ELR (cell line): Measurements from ENCODE around the gene UBTF.
"Not testable (repeated sequence)": the region's sequence is repeated elsewhere in the genome, so short reads cannot be mapped to it uniquely, and the experiment has no call there.

ENCODE experiments used
- DNase-seq: peaks from one replicate; pipeline ENCODE4 v3.0.0-alpha.2; 2015; ENCODE audit warnings: low read depth

The UBTF gene

GRCh38 chr17:44247876-44248736, 28.6 kb upstream of the UBTF start:
- DNase-seq, result no peak

DNA sequence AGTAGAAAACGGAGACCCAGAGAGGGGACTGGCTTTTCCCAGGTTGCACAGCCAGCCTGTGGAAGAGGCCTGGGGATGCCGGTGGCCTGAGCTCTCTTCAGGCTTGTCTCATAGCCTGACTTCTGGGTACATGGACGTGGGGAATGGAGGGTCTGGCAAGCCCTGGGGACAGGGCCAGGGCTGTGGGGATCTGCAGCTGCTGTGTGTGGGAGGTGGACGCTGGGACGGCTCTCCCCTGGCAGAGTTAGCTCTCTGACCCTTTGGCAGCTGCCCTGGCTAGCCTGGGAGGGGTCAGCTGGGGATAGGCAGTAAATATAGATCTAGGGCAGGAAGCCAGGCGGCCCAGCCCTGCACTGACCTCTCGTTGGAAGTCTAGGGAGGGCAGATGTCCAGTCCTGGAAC, 28.0 kb upstream of the UBTF start:
- DNase-seq, result no peak

- DNase-seq, result no peak
Measured at GRCh38 chr17:44241106-44241624, 21.7 kb upstream of the UBTF start.

- DNase-seq, result not testable (repeated sequence)
Measured at GRCh38 chr17:44237886-44238285, 18.4 kb upstream of the UBTF start.

- DNase-seq, result no peak
Measured at GRCh38 chr17:44236444-44236991, 17.0 kb upstream of the UBTF start.

- peak; percentile 96 for DNase-seq
Measured at GRCh38 chr17:44235583-44235936, 16.1 kb upstream of the UBTF start.

- DNase-seq, result no peak
Measured at GRCh38 chr17:44233582-44233981, 14.1 kb upstream of the UBTF start.

DNA sequence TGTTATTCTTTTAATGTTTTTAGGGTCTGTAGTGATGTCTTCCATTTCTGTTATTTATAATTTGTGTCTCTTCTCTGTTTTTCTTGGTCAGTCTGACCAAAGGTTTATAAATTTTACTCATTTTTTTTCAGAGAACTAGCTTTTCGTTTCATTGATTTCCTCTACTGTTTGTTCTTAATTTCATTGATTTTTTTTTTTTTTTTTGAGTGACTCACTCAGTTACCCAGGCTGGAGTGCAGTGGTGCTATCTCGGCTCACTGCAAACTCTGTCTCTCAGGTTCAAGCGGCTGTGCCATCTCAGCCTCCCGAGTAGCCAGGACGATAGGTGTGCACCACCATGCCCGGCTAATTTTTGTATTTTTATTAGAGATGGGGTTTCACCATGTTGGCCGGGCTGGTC, 12.6 kb upstream of the UBTF start:
- no peak for DNase-seq

DNA sequence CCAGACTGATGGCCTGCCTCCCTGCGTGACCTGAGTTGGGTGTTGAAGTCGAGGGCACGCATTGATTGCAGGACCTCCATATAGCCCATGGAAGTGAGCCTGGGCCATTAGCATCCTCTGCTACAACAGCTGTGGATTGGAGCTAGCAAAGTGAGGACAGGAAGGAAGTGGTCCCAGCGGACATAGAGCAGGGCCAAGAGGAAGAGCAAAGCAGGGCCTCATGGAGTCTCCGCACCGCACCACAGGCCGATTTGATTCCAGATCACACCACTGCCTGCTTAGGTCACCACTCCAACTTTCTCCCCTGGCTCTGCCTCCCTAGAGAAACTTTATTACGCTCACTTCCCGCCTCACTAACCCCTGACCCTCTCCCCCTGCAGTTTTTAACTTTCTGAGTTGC, 10.7 kb upstream of the UBTF start:
- DNase-seq, result no peak

GRCh38 chr17:44229090-44229489, 9.6 kb upstream of the UBTF start:
- DNase-seq, result no peak

DNA sequence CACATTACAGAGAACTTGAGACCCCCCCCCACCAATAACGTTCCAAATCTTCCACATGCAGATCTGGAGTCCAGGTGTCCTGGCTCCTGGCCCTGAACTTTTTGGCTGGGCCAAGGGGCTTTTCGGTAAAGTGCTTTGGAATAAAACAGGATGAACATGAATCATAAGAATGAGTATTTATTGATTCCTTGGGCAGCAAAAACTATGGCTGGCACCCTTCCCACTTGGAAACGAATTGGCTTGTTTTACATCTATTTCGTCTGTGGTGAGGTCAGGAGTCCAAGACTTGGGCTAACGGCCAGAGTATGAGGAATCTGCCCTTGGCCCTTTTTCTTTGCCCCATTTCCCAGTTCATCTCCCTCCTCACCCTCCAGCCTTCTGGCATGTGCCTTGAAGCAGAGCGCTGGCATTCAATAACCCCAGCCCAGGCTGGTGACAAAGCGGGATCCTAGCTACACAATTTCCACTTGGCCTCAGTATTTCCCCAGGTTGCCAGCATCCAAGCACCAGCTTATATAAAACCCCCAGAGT, 4.1 kb upstream of the UBTF start:
- DNase-seq, result peak; percentile 80

DNA sequence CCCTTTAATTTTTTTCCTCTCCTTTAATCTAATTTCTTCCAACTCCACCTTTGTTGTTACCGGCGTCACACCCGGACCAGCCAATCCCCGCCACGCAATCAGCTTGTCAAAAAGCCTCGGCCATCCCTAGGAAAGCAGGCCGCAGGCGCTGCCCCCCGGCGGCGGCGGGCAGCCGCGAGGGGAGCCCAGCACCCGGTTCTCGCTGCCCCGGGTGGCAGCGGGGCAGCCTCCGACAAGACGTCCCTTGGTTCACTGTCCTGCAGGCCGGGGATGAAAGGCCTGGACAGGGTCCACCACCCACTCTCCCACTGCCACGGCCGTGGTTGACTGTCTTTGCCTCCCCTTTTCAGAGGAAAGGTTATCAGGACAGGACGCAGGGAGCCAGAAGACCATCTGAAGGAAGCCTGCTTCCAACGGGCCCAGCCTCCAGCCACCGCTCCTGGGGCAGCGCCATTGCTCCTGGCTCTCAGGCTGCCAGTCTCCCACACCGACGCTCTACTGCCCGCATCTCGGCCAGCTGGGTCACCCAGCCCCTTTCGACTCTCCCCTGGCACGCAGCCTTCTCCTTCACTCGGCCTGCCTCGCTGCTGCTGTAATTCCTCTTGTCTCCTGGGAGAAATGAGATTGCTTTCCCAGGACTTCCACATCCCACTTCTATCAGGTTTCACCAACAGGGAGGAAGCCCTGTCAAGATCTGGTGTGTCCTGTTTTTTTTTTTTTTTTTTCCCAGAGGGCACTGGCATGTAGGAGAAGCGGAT, 2.8 kb upstream of the UBTF start:
- DNase-seq, result peak; percentile 86

DNA sequence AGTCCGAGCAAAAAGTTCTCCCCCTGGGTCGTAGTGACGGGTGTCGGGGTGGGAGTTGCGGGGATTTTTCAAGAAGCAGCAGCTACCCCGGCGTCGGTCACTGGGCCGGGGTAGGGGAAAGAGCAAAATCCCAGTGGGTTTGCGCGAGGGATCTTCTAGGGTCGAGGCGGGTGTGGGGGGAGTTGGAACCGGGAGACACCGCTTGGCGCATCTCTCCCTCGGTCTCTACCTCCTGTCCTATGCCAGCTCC, 2.3 kb upstream of the UBTF start:
- DNase-seq, result no peak

- DNase-seq, result peak; percentile 90
Measured at GRCh38 chr17:44221084-44221861, 1.8 kb upstream of the UBTF start.

- peak; percentile 63 for DNase-seq
Measured at GRCh38 chr17:44220213-44221083, 973 bp upstream of the UBTF start.

DNA sequence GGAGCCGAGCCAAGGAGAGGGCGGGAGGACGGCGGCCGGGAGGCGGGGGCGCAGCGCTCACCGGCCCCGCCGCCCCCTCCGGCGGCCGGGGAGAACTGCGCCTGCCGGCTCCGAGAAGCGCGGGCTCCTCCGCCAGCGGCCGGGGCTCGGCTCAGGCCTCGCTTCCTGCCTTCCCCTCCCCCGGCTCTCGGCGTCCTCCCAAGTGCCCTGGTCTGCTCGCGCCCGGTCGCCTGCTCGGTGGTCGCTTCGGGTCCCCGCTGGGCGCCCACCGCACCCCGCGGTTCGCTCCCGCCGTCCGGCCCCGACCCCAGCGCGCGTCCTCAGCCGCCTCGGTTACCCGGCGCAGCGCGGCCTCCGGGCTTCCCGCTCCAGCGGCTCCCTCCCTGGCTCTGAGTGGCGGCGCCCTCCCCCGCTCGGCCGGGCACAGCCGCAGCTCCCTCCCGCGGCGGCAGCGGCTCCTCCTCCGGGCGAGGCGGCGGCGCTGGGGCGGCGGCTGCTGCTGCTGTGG, 313 bp downstream of the UBTF start:
- DNase-seq, result peak; percentile 87

GRCh38 chr17:44218344-44219107, 949 bp downstream of the UBTF start:
- peak; percentile 96 for DNase-seq

- no peak for DNase-seq
Measured at GRCh38 chr17:44217738-44218343, 1.6 kb downstream of the UBTF start.

DNA sequence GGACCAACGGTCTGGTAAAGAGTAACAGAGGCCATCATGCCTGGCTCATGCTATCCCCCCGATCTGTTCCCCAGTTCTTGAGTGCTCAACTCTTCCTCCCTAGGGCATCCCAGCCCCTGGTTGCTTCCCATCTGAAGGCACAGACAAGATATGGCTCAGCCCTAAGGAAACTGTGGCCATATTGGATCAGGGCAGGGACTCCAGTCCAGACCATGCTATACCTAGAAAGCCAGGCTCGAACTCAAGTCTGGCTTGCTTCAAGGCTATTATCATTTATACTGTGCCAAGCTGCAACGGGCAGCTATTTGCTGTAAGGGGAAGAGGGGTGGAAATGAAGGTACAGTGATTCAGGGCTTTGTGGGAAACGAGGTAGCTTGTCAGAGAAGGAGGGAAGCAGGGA, 2.8 kb downstream of the UBTF start:
- DNase-seq, result no peak

GRCh38 chr17:44216173-44216572, 3.3 kb downstream of the UBTF start:
- no peak for DNase-seq
